ENCODE measurements around the gene PVALEF.

Gene PVALEF

DNA sequence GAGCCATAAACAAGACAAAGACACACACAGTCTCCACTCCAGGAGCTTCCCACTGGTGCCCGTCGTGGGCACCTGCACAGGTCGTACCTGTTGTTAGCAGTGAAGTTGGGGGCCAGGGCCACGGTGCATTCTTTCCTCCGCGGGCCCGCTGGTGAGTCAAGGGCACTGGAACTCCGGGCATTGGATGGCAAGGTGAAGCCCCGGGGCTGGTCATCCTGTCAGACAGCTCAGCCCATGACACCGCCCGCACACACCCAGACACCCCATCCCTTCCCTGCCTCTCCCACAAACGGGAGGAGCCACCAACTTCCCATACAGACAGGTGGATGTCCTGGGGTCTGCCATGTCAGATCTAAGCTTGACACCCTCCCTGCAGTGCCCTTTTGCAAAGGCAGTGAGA, 41.4 kb downstream of the PVALEF start:
- DNase-seq (ENCODE audit: low spot score), result no peak

DNA sequence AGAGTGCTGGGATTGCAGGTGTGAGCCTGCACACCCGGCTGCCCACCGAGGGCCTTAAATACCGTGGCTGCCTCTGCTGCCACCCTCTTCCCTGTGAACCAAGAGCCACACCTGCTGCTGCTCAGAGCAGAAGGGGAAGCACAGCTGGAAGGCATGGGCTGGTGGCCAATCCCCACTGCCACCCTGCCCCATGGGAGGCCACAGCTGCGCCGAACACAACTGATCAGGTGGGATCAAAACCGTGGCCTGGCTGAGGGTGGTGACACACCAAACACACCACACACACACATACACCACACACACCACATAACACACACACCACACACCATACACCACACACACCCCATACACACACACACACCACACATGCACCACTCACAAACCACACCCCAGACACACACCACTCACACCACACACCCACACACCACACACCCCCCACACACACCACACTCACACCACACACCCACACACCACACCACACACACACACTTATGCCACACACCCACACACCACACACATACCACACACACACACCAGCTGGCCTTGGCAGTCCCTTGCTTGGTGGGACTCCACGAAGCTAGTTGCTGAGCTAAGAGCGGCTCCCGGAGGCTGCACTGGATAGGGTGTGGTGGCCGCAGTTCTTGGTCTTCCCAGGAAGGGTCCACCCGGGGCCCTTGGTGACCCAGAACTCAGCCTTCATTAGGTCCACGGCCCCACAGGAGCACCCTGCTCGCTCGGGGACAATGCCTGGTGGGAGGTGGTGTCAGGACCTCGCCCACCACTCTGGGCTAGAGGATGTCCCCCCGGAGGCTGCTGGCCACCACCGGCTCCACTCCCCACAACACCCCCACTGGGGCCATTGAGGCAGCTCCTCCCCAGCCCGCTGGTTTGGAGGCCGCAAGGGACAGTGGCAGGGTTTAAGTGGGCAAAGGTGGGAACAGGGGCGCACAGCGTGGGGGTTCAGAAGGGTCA, 42.6 kb downstream of the PVALEF start:
- no peak for DNase-seq (ENCODE audit: low spot score)
- TF ChIP-seq, protein P1, sequence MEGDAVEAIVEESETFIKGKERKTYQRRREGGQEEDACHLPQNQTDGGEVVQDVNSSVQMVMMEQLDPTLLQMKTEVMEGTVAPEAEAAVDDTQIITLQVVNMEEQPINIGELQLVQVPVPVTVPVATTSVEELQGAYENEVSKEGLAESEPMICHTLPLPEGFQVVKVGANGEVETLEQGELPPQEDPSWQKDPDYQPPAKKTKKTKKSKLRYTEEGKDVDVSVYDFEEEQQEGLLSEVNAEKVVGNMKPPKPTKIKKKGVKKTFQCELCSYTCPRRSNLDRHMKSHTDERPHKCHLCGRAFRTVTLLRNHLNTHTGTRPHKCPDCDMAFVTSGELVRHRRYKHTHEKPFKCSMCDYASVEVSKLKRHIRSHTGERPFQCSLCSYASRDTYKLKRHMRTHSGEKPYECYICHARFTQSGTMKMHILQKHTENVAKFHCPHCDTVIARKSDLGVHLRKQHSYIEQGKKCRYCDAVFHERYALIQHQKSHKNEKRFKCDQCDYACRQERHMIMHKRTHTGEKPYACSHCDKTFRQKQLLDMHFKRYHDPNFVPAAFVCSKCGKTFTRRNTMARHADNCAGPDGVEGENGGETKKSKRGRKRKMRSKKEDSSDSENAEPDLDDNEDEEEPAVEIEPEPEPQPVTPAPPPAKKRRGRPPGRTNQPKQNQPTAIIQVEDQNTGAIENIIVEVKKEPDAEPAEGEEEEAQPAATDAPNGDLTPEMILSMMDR (IDR thresholded peaks at IDR 0.05; ENCODE audit: extremely low read depth, insufficient read depth, missing control alignments), result no peak
- in situ Hi-C loops (cut with MboI; ENCODE audit: low pct_unique_long_range_greater_than_20kb, low sequenced_read_pairs, unreplicated experiment), result no loop called here

More for the DNA sequence above, 41.4 kb downstream of the PVALEF start:
- in situ Hi-C loops (cut with MboI; ENCODE audit: low pct_unique_long_range_greater_than_20kb, low sequenced_read_pairs, unreplicated experiment), result no loop called here
- TF ChIP-seq, protein P1 (IDR thresholded peaks at IDR 0.05; ENCODE audit: extremely low read depth, insufficient read depth, missing control alignments), result no peak

DNA sequence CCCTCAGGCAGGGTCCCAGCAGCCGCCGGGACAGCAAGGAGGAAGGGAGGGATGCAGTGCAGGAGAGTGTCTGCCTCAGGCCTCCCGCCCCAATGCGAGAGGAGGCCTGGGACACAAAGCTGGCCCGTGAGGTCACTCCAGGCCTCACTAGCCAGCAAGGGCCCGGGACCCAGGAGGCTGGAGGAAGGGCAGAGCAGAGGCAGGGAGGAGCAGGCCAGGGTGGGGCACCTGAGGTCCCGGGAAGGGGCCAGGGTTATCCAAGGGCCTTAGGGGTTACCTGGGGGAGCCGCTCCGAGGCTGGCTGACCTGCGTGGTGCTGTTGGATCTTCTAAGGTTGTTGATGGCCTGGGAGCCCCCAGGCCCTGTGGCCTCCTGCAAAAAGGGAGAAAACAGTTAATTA, 43.3 kb downstream of the PVALEF start:
- TF ChIP-seq, protein P1 (IDR thresholded peaks at IDR 0.05; ENCODE audit: extremely low read depth, insufficient read depth, missing control alignments), result no peak
- in situ Hi-C loops (cut with MboI; ENCODE audit: low pct_unique_long_range_greater_than_20kb, low sequenced_read_pairs, unreplicated experiment), result no loop called here
- DNase-seq (ENCODE audit: low spot score), result no peak

DNA sequence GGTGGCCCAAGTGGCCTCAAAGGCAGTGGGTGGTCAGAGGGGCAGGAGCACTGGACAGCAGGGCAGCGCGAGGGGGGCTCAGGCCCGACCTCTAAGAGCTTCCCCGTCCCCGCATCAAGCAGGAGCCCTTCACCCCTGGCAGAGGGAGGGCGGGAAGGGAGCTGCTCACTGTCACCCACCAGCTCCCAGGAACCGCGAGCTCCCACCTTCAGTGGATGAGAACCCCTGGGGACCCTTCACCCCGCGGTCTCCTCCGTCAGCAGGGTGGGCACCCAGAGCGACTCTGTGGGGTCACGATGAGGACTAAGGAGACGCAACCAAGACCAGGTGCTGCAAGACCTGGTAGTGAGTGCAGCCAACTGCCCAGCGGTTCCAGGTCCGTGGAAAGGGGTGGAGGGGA, 43.8 kb downstream of the PVALEF start:
- DNase-seq (ENCODE audit: low spot score), result no peak
- TF ChIP-seq, protein P1 (IDR thresholded peaks at IDR 0.05; ENCODE audit: extremely low read depth, insufficient read depth, missing control alignments), result no peak
- in situ Hi-C loops (cut with MboI; ENCODE audit: low pct_unique_long_range_greater_than_20kb, low sequenced_read_pairs, unreplicated experiment), result no loop called here

DNA sequence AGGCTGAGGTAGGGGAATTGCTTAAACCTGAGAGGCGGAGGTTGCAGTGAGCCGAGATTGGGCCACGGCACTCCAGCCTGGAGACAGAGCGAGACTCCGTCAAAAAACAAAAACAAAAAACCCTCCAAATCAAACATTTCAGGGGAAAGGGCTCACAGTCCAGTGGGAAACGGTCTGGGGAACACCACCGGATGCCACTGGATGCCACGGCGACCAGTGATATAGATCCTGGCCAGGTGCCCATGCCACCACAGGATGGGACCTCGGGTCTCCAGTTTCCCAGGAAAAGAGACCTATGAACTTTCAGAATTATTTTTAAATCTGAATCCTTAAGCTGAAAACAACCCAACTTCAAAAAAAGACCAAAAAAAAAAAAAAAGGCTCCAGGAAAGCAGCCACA, 45.2 kb downstream of the PVALEF start:
- TF ChIP-seq, protein P1 (IDR thresholded peaks at IDR 0.05; ENCODE audit: extremely low read depth, insufficient read depth, missing control alignments), result no peak
- no peak for DNase-seq (ENCODE audit: low spot score)
- in situ Hi-C loops (cut with MboI; ENCODE audit: low pct_unique_long_range_greater_than_20kb, low sequenced_read_pairs, unreplicated experiment), result no loop called here

GRCh38 chr17:81210868-81211267, 45.6 kb downstream of the PVALEF start:
- TF ChIP-seq, protein P1 (IDR thresholded peaks at IDR 0.05; ENCODE audit: extremely low read depth, insufficient read depth, missing control alignments), result no peak
- DNase-seq (ENCODE audit: low spot score), result no peak
- in situ Hi-C loops (cut with MboI; ENCODE audit: low pct_unique_long_range_greater_than_20kb, low sequenced_read_pairs, unreplicated experiment), result no loop called here
